Karpas-422 (cell line): ENCODE data around the gene PIK3IP1. TPM values are rescaled to one million over a fixed set of nuclear protein-coding genes. Genes with fewer than 3 reads are reported as not detected.

Source experiments
- DNase-seq: peaks from one replicate; pipeline ENCODE4 v3.0.0-alpha.2; 2015
- H2AFZ ChIP-seq: fragments of 200-600 bp; sonication (generic); 2 replicates; pipeline ENCODE4 v1.6.1; 2014; ENCODE audit warnings: antibody characterized with exemption, low read length, mixed read lengths
- H3K27ac ChIP-seq: fragments of 200-600 bp; sonication (generic); 2 replicates; pipeline ENCODE4 v1.5.1; 2014; ENCODE audit warnings: mild to moderate bottlenecking, low read length, moderate library complexity
- H3K27me3 ChIP-seq: fragments of 200-600 bp; sonication (generic); 2 replicates; pipeline ENCODE4 v1.6.1; 2014; ENCODE audit warnings: low read length, mixed read lengths
- H3K36me3 ChIP-seq: fragments of 200-600 bp; sonication (generic); 2 replicates; pipeline ENCODE4 v1.6.1; 2014; ENCODE audit warnings: low read length, mixed read lengths; ENCODE audit not compliant: insufficient read depth
- H3K4me1 ChIP-seq: fragments of 200-600 bp; sonication (generic); 2 replicates; pipeline ENCODE4 v1.6.1; 2014; ENCODE audit warnings: mild to moderate bottlenecking, low read length, mixed read lengths
- H3K4me2 ChIP-seq: fragments of 200-600 bp; sonication (generic); 2 replicates; pipeline ENCODE4 v1.6.1; 2014; ENCODE audit warnings: low read length, low read depth, mild to moderate bottlenecking; ENCODE audit not compliant: poor library complexity, severe bottlenecking
- H3K4me3 ChIP-seq: fragments of 200-600 bp; sonication (generic); 2 replicates; pipeline ENCODE4 v1.5.1; 2014; ENCODE audit warnings: mild to moderate bottlenecking, antibody characterized with exemption, low read length, mixed read lengths
- H3K79me2 ChIP-seq: fragments of 200-600 bp; sonication (generic); 2 replicates; pipeline ENCODE4 v1.6.1; 2014; ENCODE audit warnings: mild to moderate bottlenecking, low read length, mixed read lengths
- H3K9ac ChIP-seq: fragments of 200-600 bp; sonication (generic); 2 replicates; pipeline ENCODE4 v1.6.0; 2014; ENCODE audit warnings: low read length
- H3K9me2 ChIP-seq: fragments of 200-600 bp; sonication (generic), shearing (Covaris generic); replicated peaks from 2 replicates; pipeline ENCODE4 v1.6.0; 2014; ENCODE audit warnings: mild to moderate bottlenecking, low read length, moderate library complexity; ENCODE audit not compliant: insufficient read depth
- H3K9me3 ChIP-seq: fragments of 300-700, 200-600 bp; sonication (generic); 2 replicates; pipeline ENCODE4 v1.6.1; 2014; ENCODE audit warnings: low read length, mixed read lengths
- H4K20me1 ChIP-seq: fragments of 200-600 bp; sonication (generic); 2 replicates; pipeline ENCODE4 v1.6.1; 2014; ENCODE audit warnings: mild to moderate bottlenecking, antibody characterized with exemption, low read length, low read depth; ENCODE audit not compliant: insufficient read depth
- total RNA-seq: library from RNA; depleted of rRNA; stranded (reverse); fragments of >200 nt; shearing (Covaris generic); gene quantifications from 2 replicates; pipeline ENCODE4 v1.2.3, GENCODE V29; 2014; ENCODE audit warnings: low replicate concordance; rRNA removed

Gene PIK3IP1
- 17.9 and 25.3 TPM in 2 replicates for total RNA-seq

- peak within 1 kb of the TSS; percentile 72 for H3K9ac ChIP-seq
- no peaks in the 10 kb centered on the region for H4K20me1 ChIP-seq
- no peaks in the 10 kb centered on the region for H3K9me3 ChIP-seq
- DNase-seq = peak; percentile 94
- peak within 1 kb of the TSS; percentile 84 for H3K4me2 ChIP-seq
- H3K36me3 ChIP-seq = no peaks in the 10 kb centered on the region
- H2AFZ ChIP-seq = peak within 1 kb of the TSS; percentile 6; the same call in 1 of the 2 replicates
- H3K9me2 ChIP-seq = no peaks in the 10 kb centered on the region
- no peaks in the 10 kb centered on the region for H3K79me2 ChIP-seq
- H3K4me3 ChIP-seq = peak within 1 kb of the TSS; percentile 87
- H3K27me3 ChIP-seq = no peaks in the 10 kb centered on the region
- peak within 1 kb of the TSS; percentile 51 for H3K27ac ChIP-seq
- peaks cover 59% of the 10 kb centered on the region for H3K4me1 ChIP-seq
Observed at GRCh38 chr22:31292236-31292989, at the start of gene PIK3IP1. Gene PIK3IP1, minus strand, starts transcription at chr22:31292488. Its CDS starts 144 bp downstream, at chr22:31292344.

- H3K9me3 ChIP-seq = no peaks in the 10 kb centered on the region
- no peak overlapping the region for H3K27ac ChIP-seq
- H3K9ac ChIP-seq = no peak overlapping the region
- no peaks in the 10 kb centered on the region for H3K9me2 ChIP-seq
- peaks cover 50% of the 10 kb centered on the region for H3K36me3 ChIP-seq
- H3K4me1 ChIP-seq = peaks cover 35% of the 10 kb centered on the region
- peaks cover 72% of the 10 kb centered on the region for H4K20me1 ChIP-seq
- no peak for DNase-seq
- H2AFZ ChIP-seq = no peak overlapping the region
- peak overlapping the region; percentile 98 for H3K4me2 ChIP-seq
- peaks cover 80% of the 10 kb centered on the region for H3K79me2 ChIP-seq
- no peaks in the 10 kb centered on the region for H3K27me3 ChIP-seq
- no peak overlapping the region for H3K4me3 ChIP-seq
Observed at GRCh38 chr22:31341386-31342088, 49.2 kb upstream of the PIK3IP1 start.

- no peak for DNase-seq
- H3K4me1 ChIP-seq = peaks cover 35% of the 10 kb centered on the region
- no peak overlapping the region for H2AFZ ChIP-seq
- no peak overlapping the region for H3K27ac ChIP-seq
- H3K9me2 ChIP-seq = no peaks in the 10 kb centered on the region
- H3K27me3 ChIP-seq = no peaks in the 10 kb centered on the region
- H3K9me3 ChIP-seq = no peaks in the 10 kb centered on the region
- peaks cover 51% of the 10 kb centered on the region for H3K36me3 ChIP-seq
- no peak overlapping the region for H3K9ac ChIP-seq
- H3K79me2 ChIP-seq = peaks cover 80% of the 10 kb centered on the region
- no peak overlapping the region for H3K4me3 ChIP-seq
- H3K4me2 ChIP-seq = no peak overlapping the region
- peaks cover 72% of the 10 kb centered on the region for H4K20me1 ChIP-seq
Observed at GRCh38 chr22:31340765-31341247, 48.5 kb upstream of the PIK3IP1 start.

DNA sequence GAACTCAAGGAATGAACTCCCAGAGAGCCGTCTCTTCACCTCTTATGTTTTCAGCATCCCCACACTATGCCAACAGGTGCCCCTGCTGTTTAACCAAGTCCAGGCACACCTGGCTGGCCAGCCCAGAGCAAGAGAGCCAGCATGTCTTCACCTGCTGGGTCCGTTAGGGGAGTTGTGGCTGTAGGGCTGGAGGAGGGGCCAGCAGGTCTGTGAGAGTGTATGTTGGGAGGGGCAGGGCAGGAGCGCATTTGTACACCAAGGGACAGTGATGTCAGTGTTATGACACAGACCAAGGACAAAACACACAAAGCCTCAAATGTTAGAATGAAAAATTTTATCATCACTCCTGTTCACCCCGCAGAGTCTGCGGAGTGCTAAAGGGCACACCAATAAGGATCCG lies 48.1 kb upstream of the PIK3IP1 start:
- peaks cover 70% of the 10 kb centered on the region for H4K20me1 ChIP-seq

GRCh38 chr22:31339148-31339832 lies 47.0 kb upstream of the PIK3IP1 start:
- no peak overlapping the region for H2AFZ ChIP-seq
- H3K27ac ChIP-seq = no peak overlapping the region
- H3K27me3 ChIP-seq = no peaks in the 10 kb centered on the region
- H3K4me1 ChIP-seq = peaks cover 26% of the 10 kb centered on the region
- H3K9me2 ChIP-seq = no peaks in the 10 kb centered on the region
- H4K20me1 ChIP-seq = peaks cover 59% of the 10 kb centered on the region
- H3K4me3 ChIP-seq = no peak overlapping the region
- peaks cover 76% of the 10 kb centered on the region for H3K79me2 ChIP-seq
- H3K36me3 ChIP-seq = peaks cover 57% of the 10 kb centered on the region
- no peaks in the 10 kb centered on the region for H3K9me3 ChIP-seq
- DNase-seq = no peak
- H3K4me2 ChIP-seq = no peak overlapping the region
- H3K9ac ChIP-seq = no peak overlapping the region

More for the DNA sequence above, 48.1 kb upstream of the PIK3IP1 start:
- Histone ChIP-seq H3K27ac (no peak overlapping the region), H3K9ac (no peak overlapping the region), H3K36me3 (peaks cover 56% of the 10 kb centered on the region), H3K4me2 (no peak overlapping the region), H3K27me3 (no peaks in the 10 kb centered on the region), H3K4me1 (peaks cover 35% of the 10 kb centered on the region), H3K79me2 (peaks cover 77% of the 10 kb centered on the region), H3K9me2 (no peaks in the 10 kb centered on the region), H3K9me3 (no peaks in the 10 kb centered on the region), H2AFZ (no peak overlapping the region), H3K4me3 (no peak overlapping the region)
- peak; percentile 40 for DNase-seq

- Histone ChIP-seq H3K9me3 (no peaks in the 10 kb centered on the region), H2AFZ (no peak overlapping the region), H4K20me1 (peaks cover 41% of the 10 kb centered on the region), H3K9ac (no peak overlapping the region), H3K79me2 (peaks cover 70% of the 10 kb centered on the region), H3K36me3 (peaks cover 53% of the 10 kb centered on the region), H3K4me2 (no peak overlapping the region), H3K4me1 (peaks cover 5% of the 10 kb centered on the region), H3K27me3 (no peaks in the 10 kb centered on the region), H3K27ac (no peak overlapping the region), H3K9me2 (no peaks in the 10 kb centered on the region), H3K4me3 (no peak overlapping the region)
- no peak for DNase-seq
Observed at GRCh38 chr22:31337178-31337577, 44.9 kb upstream of the PIK3IP1 start.

DNA sequence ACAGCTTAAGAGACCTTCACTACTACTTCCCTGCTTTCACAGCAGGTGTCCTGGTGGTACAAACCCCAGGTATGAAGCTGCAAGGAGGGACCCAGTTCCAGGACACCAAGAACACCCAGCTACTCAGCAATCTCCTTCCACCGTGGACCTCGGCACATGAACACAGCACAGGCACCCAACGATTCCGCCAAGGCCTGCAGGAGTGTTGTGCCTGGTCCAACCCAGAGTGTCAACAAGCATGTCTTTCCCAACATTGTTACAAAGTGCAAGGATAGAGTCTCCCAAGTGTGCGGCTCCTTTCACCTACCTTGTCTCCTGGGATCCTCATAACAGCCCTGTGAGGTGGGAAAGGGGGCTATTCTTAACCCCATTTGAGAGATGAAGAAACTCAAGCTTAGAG lies 42.0 kb upstream of the PIK3IP1 start:
- H3K9me3 ChIP-seq = no peaks in the 10 kb centered on the region

More for the DNA sequence above, 42.0 kb upstream of the PIK3IP1 start:
- H3K9me2 ChIP-seq = no peaks in the 10 kb centered on the region
- no peak overlapping the region for H3K4me2 ChIP-seq
- H3K4me1 ChIP-seq = no peaks in the 10 kb centered on the region
- H3K79me2 ChIP-seq = peaks cover 45% of the 10 kb centered on the region
- H2AFZ ChIP-seq = no peak overlapping the region
- no peak for DNase-seq
- H3K9ac ChIP-seq = no peak overlapping the region
- H3K36me3 ChIP-seq = peaks cover 40% of the 10 kb centered on the region; the same call in 1 of the 2 replicates
- H3K4me3 ChIP-seq = no peak overlapping the region
- no peaks in the 10 kb centered on the region for H3K27me3 ChIP-seq
- H4K20me1 ChIP-seq = peaks cover 18% of the 10 kb centered on the region; the same call in 1 of the 2 replicates
- no peak overlapping the region for H3K27ac ChIP-seq
